Fibroblast of skin of right biceps (primary cell): ENCODE data around the gene PCK1.

ENCODE experiments used
- DNase-seq: peaks from one replicate; pipeline ENCODE4 v3.0.0-alpha.2; 2013

The PCK1 gene

DNA sequence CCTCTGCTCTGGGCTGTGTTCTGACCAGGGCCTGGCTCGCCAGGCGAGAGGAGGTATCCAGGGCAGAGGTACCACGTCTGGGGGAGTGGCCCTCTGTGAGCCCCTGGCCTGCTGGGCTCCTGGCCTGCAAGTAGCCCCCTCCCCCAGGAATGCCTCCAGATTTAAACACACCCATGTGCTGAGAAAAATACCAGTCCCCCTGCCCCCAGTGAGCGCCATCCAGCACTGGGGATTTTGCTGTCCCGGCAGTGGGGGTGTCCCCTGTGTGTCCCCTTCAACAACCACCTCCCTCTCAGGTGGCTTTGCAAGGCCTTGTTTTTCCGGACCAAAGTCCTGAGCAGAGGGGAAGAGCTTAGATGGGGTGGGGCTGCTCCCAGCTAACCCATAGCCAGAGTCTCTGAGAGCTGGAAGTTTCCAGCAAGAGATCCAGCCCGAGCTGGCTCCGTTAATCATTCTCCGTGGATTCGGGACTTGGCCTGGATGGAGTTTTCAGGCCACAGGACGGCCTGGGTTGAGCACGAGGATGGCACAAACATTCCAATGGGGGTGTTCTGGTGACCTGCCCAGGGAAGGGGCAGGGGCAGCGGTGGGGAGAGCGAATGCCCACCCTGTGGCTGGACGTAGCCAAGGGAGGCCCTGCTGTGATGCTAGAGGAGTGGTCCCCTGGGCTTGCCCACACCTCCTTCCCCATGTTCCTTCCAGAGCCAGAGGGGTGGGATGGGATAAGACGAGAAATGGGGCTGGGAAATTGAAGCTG is 29.0 kb downstream of the PCK1 start:
- no peak for DNase-seq

DNA sequence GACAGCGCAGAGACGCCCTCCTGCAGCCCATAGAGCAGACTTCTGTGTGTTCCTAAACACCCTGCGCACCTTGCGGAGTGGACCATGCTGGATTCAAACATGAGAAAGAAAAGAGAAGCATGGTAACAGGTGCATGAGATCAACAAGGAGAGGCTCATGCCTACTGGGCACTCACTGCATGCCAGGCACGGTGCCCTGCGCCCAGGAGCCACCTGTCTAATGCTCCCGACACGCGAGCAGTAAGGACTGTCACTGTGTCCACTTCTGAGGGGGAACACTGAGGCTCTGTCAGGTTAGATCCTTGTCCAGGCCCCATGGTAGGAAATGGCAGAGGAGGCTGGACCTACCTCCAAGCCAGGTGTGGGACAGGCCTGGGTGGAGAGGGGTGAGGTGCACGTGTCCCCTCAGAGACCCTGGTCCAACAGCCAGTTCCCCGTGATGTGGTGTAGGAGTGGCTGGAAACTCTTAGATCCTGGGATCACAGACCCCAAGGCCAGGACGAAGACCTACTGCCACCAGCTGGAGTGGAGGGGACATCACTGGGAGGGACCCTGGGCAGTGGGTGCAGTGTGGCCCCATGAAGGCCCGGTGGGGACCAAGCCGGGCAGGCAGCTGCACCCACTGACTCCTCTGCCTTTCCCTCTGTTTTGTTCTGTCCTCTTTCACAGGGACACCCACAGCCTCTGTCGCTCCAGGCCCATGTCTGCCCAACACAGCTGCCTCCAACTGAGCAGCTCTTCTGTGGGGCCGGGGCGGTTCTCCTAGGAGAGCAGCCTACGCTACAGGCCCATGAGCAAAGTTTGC is 29.8 kb downstream of the PCK1 start:
- no peak for DNase-seq

DNA sequence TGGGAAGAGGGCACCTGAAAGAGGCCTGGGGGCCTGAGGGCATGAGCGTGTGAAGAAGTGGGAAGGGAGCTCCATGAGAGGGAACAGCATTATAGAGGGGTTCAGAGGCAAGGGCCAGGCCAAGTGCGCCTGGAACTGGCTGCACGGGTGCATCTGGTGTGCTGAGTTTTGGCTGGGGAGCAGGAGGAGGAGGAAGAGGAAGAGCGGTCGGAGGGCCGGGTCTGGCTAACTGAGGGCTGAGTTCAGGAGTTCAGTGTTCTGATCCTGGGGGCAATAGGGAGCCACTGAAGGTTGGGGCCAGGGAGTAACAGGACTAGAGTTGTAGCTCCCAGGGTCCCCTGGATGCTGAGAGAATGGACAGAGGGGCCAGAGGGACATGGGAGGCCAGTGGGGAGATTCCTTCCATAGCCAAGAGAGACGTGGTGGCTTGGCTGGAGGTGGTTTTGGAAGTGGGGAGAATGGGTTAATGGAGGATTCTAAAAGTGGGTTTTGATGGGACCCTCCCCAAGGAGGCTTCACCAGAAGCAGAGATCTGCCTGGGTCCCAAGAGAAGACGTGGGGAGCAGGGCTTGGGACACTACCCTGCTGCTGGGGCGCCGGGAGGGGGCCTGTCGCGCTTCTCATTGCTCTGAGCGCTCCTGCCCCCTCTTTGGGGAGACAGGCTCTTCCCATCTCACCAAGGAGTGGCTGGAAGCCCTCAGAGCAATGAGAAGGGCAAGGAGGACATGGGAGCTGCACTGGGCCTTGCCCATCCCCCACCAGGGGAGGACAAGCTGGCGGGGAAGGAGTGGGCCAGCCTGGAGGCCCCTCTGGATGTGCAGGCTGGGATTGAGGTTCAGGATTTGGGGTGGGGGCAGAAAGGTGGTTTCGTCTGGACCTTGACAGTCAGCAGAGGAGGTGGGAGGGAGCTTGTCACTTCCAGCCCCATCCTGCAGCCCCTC is 30.6 kb downstream of the PCK1 start:
- no peak for DNase-seq

DNA sequence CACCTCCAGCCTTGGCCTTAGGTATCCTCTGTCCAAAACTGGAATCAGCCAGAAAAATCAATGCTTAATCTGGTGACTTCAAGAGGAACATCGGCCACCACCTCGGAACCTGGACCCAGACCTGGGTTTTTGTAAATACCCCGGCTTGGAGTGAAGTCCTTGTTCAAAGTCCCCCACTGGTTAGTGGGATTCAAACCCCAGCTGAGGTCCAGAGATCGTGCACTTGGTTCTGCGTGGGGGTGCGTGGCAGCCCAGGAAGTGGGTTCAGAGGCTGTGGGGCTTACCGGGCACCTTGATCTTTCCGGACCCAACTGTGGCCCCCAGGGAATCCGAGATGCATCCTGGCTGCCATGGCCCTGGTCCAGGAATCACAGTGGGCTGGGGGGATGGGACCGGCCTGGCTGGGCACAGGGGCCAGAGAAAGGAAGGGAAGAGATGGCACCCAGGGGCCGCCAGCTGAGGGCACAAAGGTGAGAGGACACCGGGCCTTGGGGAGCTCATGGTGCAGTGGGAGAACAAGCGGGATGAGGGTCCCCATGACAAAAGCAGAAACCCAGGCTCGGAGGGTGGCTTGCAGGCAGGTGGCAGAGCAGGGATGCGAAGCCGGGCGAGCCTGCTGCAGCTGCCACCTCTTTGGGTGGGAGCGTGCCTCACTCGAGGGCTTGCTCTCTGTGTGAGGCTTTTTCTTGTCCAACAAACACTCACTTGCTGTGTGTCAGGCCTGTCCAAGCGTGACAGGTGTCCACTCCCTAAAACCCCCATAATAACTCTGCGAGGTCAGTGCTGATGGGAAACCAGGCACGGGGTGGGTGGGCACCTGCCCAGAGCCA is 31.6 kb downstream of the PCK1 start:
- DNase-seq = no peak

DNA sequence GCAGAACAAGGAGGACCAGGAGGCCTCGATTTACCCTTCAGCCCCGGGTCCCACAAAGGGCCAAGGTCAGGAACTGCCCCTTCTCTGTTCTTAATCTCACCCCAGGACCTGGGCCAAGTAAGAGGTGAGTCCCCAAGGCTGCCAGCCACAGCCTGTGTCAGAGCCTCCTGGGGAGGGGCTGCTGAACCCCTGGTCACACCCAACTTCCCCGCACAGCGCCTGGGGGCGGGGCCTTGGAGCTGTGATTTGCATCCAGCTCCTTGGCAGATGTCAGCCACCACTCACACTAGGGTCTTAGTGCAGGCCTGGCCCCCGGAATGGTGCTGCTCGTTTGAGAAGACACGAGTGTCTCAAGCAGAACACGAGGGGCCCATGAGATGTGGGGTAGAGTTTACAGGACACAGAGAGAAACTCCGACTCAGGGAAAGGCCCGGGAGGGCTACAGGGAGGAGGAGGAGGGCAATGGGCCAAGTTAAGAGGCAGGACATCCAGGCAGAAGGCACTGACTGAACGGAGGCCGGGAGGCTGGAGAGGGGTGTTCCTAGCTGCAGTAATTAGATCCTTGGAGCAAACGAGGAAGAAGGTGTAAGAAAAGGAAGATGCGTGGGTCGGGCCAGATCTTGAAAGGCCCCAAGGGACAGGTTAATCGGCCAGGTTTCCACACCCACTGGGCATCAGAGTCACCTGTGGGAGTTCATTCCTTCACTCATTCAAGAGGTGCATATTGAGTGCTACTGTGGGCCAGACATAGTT is 32.4 kb downstream of the PCK1 start:
- DNase-seq = no peak

DNA sequence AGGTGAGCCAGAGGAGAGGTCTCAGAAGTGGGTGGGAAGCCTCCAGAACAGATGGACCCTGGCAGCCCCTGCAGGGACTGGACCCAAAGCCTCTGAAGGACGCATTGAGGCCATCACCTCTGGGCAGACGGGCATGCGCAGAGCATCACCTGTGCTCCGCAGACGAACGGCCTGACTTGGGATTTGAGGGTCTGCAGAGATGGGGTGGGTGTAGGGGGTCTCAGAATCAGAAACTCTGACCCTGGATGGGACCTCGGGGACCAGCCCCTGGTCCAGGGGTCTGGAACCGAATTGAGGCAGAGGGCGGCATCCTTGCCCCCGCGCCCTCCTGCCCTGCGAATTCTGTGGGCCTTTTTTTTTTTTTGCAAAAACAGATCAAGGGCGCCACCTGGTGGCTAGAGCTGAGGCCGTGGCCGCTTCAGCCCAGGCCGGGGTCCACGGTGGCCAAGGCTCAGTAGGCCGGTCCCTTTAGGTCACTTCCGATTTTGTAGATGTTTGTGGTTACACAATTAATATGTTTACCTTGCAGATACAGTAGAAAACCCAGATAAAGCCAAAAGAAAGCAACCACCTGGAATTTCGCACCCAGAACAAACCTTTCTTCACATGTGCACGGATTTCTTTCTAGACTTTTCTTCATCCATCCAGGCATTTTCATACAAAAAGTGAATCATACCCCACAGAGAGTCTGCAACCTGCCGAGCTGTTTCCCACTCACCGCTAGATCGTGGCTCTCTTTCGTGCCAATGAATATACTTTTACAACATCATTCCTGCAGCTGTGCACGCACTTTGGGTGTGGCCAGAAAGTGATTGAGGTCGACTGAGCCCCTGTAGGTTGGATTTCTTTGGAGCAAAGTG is 33.4 kb downstream of the PCK1 start:
- peak; percentile 14 for DNase-seq

DNA sequence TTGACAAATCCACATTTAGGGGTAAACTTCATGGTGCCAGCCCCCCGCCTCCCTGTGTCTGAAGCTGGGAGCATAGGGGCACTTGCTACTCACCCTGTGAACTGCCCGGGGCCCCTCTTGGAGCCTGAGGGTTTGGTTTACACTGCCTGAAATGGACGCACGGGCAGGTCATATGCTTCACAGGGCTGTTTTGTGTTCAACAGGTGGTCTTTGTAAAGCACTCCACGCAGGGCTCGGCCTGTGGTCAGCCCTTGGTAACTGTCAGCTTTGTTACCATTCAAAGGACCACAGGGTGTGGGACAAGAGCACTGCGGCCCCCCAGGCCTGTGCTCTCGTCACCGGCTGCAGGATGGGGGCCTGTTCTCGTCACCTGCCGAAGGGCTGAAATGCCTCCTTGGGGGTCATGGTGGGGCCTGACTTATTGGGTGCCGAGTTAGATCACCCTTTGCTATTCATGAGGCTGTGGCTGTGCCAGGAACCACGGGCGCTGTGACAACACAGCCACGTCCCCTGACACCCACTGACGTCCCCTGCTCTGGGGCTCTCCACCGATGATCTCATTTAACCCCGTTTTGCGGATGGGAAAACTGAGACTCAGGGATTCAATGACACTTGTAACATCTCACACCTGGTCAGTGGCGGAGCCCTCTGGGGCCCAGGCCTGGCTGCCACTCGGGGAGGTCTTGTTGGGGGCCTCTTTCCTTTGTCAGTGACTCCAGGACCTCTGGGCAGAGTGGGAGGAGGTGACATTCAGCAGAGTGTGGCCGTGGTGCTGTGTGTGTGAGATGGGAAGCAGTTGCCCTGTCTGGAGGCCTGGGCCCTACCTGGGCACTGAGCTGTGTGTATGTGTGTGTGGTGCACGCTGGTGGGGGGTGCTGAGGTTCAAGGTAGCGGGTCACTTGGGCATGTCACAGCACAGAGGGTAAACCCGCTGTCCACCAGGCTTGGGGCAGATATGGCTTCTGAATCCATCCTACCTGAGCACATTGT is 34.4 kb downstream of the PCK1 start:
- DNase-seq = no peak

DNA sequence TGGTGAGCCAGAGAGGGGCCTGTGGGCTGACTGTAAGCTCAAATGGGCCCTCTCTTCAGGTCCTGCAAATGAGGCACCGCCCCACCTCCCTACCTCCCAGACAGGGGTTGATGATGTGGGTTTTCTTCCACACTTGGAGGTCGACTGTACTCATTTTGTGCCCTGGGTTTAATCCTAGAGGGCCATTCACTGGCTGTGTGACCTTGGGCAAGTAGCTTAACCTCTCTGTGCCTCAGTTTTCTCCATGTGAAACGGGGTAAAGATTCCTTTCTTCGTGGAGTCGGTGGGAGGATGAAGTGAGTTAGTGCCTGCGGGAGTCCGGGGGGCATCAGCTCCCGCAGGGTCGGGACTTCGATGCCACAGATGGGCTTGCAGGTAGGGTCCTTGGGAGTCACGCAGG is 35.4 kb downstream of the PCK1 start:
- no peak for DNase-seq

DNA sequence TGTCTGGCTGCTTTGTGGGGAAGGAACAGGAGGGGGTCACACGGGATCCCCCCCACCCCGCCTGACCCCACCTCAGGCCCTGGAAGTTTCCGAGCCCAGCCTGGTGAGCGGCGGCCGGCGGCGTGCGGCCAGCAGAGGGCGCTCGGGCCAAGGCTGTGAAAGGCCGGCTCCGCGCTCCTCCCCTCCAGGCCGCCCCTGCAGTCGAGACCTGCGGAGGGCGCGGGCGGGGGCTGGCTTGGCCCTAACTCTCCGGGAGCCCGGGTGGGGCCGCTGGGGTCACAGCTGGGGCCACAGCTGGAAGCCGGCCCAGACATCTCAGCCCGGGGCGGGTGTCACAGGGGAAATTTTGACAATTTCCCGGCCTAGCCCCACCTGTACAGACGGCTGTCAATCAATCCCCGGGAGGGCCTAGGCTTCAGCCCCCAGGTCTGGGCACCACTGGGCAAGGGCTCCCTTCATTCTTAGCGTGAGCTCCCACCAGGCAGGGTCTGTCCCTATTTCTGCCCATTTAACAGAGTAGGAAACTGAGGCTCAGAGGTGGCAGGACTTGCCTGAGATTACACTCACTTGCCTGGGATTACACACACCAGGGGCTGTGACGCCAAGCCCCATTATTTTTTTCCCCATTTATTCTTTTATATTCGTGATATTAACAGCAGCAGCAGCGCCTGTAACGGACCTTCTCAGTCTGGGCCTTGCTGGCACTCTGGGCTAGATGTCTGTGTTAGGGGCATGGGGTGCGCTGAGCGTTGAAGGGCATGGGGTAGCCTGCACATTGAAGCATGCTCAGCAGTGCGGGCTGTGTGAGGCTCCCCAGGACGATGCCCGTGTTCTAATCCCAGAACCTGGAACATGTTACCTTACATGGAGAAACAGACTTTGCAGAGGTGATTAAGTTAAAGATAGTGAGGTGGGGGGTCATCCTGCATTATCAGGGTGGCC is 36.4 kb downstream of the PCK1 start:
- DNase-seq = peak; percentile 39

DNA sequence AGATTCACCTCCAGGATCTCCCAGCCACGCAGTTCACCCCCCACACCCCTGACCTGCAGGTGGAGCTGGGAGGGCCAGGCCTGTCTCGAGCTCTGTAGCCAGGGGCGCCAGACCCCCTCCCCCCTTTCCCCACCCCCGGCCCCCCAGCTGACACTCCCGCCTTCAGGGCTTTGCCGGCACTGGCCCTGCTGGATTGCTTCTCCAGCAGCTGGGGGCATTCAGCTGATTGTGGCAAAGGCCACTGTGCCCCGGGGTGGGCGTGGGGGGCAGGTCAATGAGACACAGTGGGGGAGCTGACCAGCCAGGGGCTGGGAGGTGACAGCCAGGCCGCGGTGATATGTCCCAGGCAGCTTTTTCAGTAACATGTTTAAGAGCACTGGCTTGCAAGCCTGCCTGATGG is 37.1 kb downstream of the PCK1 start:
- no peak for DNase-seq

DNA sequence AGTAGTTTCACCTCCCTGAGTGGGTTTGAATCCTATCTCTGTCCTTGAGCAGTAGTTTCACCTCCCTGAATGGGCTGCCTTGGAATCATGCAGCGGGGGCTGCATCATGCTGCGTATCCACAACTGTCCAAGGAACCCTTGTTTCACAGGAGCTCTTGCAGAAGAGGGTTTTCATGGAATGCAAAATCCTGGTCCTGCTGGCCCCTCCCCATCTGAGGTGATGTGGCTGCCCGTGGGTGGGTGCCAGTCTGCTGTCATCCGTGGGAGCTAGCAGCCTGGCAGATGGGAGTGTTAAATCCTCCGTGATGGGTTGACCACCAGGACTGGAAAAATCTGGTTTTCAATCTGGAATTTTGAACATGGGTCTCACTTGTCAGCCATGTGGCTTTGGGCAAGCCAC is 37.6 kb downstream of the PCK1 start:
- DNase-seq = no peak

DNA sequence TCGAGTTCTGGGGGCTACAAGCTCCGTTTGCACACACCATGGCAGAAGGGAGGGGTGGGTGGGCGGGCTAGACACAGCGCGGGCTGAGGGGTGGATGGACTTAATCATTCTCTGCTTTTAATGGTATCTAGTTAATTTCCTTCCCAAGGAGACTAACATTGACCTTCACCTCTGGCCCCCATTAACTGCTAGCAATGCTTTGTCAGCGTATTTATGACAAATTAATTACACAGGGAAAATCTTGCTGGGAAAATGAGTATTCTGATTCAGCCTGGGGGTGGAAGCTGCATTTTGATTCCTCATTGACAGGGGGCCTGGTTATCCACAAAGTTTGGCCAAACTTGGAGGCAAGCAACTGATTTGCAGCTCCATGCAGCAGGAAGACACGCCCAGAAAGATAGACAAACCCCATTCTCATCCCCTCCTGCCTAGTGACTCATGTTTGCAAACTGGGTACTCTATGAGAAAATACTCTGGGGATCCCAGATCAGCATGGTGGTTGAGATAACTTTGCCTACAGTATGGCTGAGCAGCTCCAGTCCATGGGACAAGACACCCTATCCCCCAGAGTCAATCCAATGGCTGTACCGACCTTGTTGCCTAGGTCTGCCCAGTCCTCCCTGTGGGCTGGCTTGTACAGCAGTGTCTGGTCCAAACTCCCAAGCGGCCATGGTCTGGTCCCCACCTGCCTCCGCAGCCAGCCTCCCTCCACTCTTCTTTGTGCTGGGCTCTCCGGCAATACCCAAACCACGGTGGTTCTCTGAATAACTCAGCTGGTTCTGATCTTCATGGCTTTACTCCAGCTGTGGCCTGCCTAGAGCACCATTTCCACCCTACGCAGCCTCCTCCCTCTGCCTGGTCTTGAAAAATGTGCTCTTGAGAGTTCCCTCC is 39.7 kb downstream of the PCK1 start:
- DNase-seq = peak; percentile 10

DNA sequence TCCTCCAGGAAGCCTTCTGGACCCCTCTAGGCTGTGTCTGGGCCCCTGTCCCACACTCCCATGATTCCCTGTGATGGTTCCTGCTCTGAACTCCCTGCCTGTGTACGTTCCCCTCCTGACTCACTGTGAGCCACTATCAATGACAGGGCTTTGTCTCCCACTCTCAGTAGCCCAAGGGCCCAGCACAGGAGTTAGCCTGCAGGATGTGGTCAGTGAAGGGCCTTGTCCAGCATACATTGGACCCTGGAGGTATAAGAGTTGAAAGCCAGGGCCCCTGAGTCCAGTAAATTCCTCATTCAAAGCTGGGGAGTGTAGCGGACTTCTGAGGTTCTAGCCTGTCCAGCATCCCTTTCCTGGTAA is 40.3 kb downstream of the PCK1 start:
- no peak for DNase-seq

DNA sequence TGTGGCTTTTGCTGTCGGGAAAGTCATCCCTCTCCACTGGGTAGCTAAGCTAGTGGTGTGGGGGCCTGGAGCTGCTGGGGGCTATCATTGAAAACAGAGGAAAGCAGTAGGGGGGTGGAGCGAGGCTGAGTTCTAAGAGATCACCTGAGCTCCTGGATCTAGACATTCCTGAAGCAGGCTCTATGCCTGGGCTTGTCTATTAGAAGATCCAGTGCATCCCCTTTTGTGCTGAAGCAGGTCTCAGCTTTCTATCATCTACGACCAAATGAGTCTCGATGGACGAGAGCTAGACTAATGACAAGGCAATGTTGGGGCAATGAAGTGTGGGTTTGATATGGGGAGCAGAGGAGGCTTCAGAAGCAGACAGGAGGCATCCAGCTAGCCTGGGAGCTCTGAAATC is 40.8 kb downstream of the PCK1 start:
- DNase-seq = no peak

DNA sequence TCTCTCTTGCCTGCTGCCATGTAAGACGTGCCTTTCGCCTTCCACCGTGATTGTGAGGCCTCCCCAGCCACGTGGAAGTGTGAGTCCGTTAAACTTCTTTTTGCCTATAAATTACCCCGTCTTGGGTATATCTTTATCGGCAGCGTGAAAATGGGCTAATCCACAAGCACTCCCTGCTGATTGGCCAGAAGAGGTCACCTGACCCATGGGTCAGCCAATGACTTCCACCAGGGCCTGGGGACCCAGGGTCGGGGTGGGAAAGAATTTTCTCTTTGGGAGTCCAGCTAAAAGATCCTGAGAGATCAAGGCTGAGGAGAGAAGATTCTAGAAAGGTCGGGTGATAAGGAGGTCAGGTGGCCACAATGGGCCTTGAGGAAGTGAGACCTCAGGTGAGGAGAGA is 42.2 kb downstream of the PCK1 start:
- DNase-seq = no peak

DNA sequence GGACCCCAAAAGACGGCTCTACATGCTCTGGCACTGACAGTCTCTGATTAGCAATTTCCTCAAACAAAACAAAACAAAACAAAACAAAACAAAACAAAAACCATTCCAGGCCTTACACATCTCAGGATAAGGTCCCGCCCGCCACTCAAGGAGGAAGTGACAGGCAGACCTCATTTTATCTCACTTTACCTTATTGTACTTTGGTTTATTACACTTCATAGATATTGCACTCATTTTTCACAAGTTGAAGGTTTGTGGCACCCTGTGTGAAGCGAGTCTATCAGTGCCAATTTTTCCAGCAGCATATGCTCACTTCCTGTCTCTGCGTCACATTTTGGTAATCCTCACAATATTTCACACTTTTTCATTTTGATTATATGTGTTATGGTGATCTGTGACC is 44.1 kb downstream of the PCK1 start:
- no peak for DNase-seq

DNA sequence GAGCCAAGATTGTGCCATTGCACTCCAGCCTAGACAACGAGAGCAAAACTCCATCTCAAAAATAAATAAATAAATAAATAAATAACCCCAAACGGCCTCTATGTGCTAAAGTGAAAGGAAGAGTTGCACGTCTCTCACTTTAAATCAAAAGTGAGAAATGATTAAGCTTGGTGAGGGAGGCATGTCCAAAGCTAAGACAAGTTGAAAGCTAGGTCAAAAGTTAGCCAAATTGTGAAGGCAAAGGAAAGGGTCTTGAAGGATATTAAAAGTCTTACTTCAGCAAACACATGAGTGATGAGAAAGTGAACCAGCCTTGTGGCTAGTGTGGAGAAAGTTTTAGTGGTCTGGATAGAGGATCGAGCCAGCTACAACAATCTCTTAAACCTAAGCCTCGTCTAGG is 45.0 kb downstream of the PCK1 start:
- DNase-seq = no peak
